GM12878 (cell line): ENCODE results near the gene GTSE1. TPM values are rescaled to one million over a fixed set of nuclear protein-coding genes. Genes with fewer than 3 reads are reported as not detected.
A peak's percentile ranks its signal among the peaks of the same experiment; 100 is the strongest.

ENCODE experiments used
- ATAC-seq: fragments of 200-7000 bp; cut with Tn5 transposase; 3 replicates; pipeline ENCODE4 v1.9.1; 2020; ENCODE audit warnings: mild to moderate bottlenecking, moderate library complexity
- BruUV-seq: library from RNA; stranded (reverse); fragments of 400-500 nt; replicated peaks from 2 replicates; lab custom pipeline; 2021; lab: Mats Ljungman, UMichigan
- CTCF ChIA-PET: fragments of 300-600 bp; sonication (Branson Sonifier 250); formaldehyde crosslinking; extraction: SDS; loops from one replicate; lab custom pipeline; 2021; ENCODE audit warnings: inconsistent platforms; lab: Yijun Ruan, JAX
- POLR2A ChIA-PET: fragments of 350-600 bp; formaldehyde crosslinking; extraction: SDS; loops from one replicate; lab custom pipeline; 2021; ENCODE audit warnings: inconsistent platforms; lab: Charles Lee
- RAD21 ChIA-PET: fragments of 300-600 bp; sonication (Branson Sonifier 250); formaldehyde crosslinking; loops from one replicate; lab custom pipeline; 2023; ENCODE audit warnings: antibody characterized with exemption; ENCODE audit not compliant: unreplicated experiment; lab: Charles Lee
- SMC1A ChIA-PET: fragments of 300-600 bp; sonication (Branson Sonifier 250); formaldehyde crosslinking; loops from one replicate; lab custom pipeline; 2023; ENCODE audit not compliant: unreplicated experiment, uncharacterized antibody; lab: Charles Lee
- DNase-seq: peaks from one replicate; pipeline ENCODE4 v3.0.0-alpha.2; 2011; ENCODE audit warnings: low read depth, low spot score
- FAIRE-seq: peaks from 3 replicates; lab custom pipeline; 2011; peaks lifted over from hg19 to GRCh38; lab: Jason Lieb, UNC
- H2AFZ ChIP-seq: 2 replicates; pipeline ENCODE4 v1.6.0; 2011; ENCODE audit warnings: low read depth, low read length, control low read depth; ENCODE audit not compliant: control insufficient read depth
- H3K27ac ChIP-seq: 2 replicates; pipeline ENCODE4 v1.5.1; 2011; ENCODE audit warnings: control low read depth; ENCODE audit not compliant: control insufficient read depth, insufficient read depth
- H3K27me3 ChIP-seq, 2 experiments: replicated peaks in 1 of 2; 2 replicates each; pipeline versions ENCODE4 v1.6.0 to v1.6.1; 2011; ENCODE audit warnings: low read length in 1 of 2; ENCODE audit not compliant: control insufficient read depth in 2 of 2, insufficient read depth in 2 of 2
- H3K36me3 ChIP-seq, 2 experiments: 2 replicates each; pipeline ENCODE4 v1.5.1; 2011; ENCODE audit warnings: low read length in 1 of 2; ENCODE audit not compliant: control insufficient read depth in 2 of 2, insufficient read depth in 2 of 2
- H3K4me1 ChIP-seq: 2 replicates; pipeline ENCODE4 v1.6.1; 2011; ENCODE audit warnings: mild to moderate bottlenecking, low read length, moderate library complexity, mixed read lengths; ENCODE audit not compliant: control insufficient read depth, insufficient read depth
- H3K4me2 ChIP-seq: 2 replicates; pipeline ENCODE4 v1.6.0; 2011; ENCODE audit warnings: control low read depth; ENCODE audit not compliant: control insufficient read depth, insufficient read depth
- H3K4me3 ChIP-seq: fragments of 200-600 bp; sonication (generic); 2 replicates; pipeline ENCODE4 v1.5.1; 2016
- H3K79me2 ChIP-seq: 2 replicates; pipeline ENCODE4 v1.6.0; 2011; ENCODE audit warnings: low read length; ENCODE audit not compliant: control insufficient read depth, insufficient read depth
- H3K9ac ChIP-seq: 2 replicates; pipeline ENCODE4 v1.8.0; 2011; ENCODE audit warnings: low read length, control low read depth, mixed read lengths; ENCODE audit not compliant: control insufficient read depth, insufficient read depth
- H3K9me3 ChIP-seq: replicated peaks from 3 replicates; pipeline ENCODE4 v1.5.1; 2011; ENCODE audit warnings: mild to moderate bottlenecking, low read length; ENCODE audit not compliant: control insufficient read depth, insufficient read depth
- H4K20me1 ChIP-seq: 2 replicates; pipeline ENCODE4 v1.6.0; 2011; ENCODE audit not compliant: control insufficient read depth, insufficient read depth
- ATF7 ChIP-seq: fragments of 450-650 bp; IDR thresholded peaks from 2 replicates; pipeline ENCODE4 v1.6.1; 2016; ENCODE audit warnings: low read depth, mild to moderate bottlenecking
- MEF2B ChIP-seq: fragments of 450-650 bp; IDR thresholded peaks from 2 replicates; pipeline ENCODE4 v1.6.1; 2018; ENCODE audit warnings: mild to moderate bottlenecking, moderate library complexity; ENCODE audit not compliant: partially characterized antibody, poor library complexity, severe bottlenecking
- MYB ChIP-seq: fragments of 150-350 bp; IDR thresholded peaks from 2 replicates; pipeline ENCODE4 v1.6.1; 2014; ENCODE audit warnings: mild to moderate bottlenecking, low read depth, low read length, borderline replicate concordance
- NFIC ChIP-seq: IDR thresholded peaks from 2 replicates; pipeline ENCODE4 v1.6.1; 2012; ENCODE audit warnings: low read depth, mild to moderate bottlenecking, inconsistent platforms, low read length, moderate library complexity
- NKRF ChIP-seq: fragments of 450-650 bp; conservative IDR thresholded peaks from 2 replicates; pipeline ENCODE4 v1.6.1; 2017; ENCODE audit warnings: mild to moderate bottlenecking, moderate library complexity
- USF1 ChIP-seq: IDR thresholded peaks from 2 replicates; pipeline ENCODE4 v1.6.1; 2011; ENCODE audit warnings: borderline replicate concordance, low read depth, mild to moderate bottlenecking, moderate library complexity, mixed read lengths, low read length; ENCODE audit not compliant: insufficient read depth; ENCODE audit errors: extremely low read length
- YY1 ChIP-seq: IDR thresholded peaks from 2 replicates; pipeline ENCODE4 v1.6.1; 2011; ENCODE audit warnings: low read depth, mild to moderate bottlenecking, low read length
- ZBED1 ChIP-seq: IDR thresholded peaks from 2 replicates; pipeline ENCODE4 v1.6.1; 2016; ENCODE audit warnings: borderline replicate concordance
- ZNF622 ChIP-seq: fragments of 450-650 bp; IDR thresholded peaks from 2 replicates; pipeline ENCODE4 v1.6.1; 2017; ENCODE audit warnings: mild to moderate bottlenecking, inconsistent platforms
- ZSCAN29 ChIP-seq: fragments of 450-650 bp; IDR thresholded peaks from 2 replicates; pipeline ENCODE4 v1.6.1; 2017; ENCODE audit warnings: mild to moderate bottlenecking, moderate library complexity
- WGBS: methylation state at CpG from one replicate; pipeline ENCODE4 v1.1.6; 2016; ENCODE audit warnings: low lambda C conversion rate; ENCODE audit not compliant: insufficient replicate concordance, insufficient coverage; ENCODE audit errors: missing lambda C conversion rate; 5-methylcytosine and 5-hydroxymethylcytosine counted together
- in situ Hi-C: fragments of 300-500 bp; cut with MboI; formaldehyde crosslinking; loops from 9 replicates; pipeline ENCODE4 v1.14.3; 2018; ENCODE audit warnings: mixed read lengths
- intact Hi-C: fragments of 100-400 bp; cut with micrococcal nuclease; formaldehyde crosslinking; loops from one replicate; pipeline ENCODE4 v1.14.2; 2022; ENCODE audit not compliant: unreplicated experiment
- polyA plus RNA-seq, 11 experiments: library from polyadenylated mRNA; depleted of rRNA in 4 of 11; unstranded in 6 of 11; stranded (reverse) in 5 of 11; fragments of >200 nt; fragmentation: Nextera tagmentation in 4 of 11; fragmentation: Illumina TruSeq in 1 of 11; extraction: Ambion mirVana in 4 of 11; extraction: Trizol in 1 of 11; gene quantifications; 1 replicate in 1 of 11; 2 replicates in 10 of 11; pipeline versions ENCODE4 v1.2.1 to v1.2.3, GENCODE V29; 2011 to 2016; ENCODE audit warnings: inconsistent platforms in 2 of 11, missing spikeins in 2 of 11, low read depth in 1 of 11
- total RNA-seq, 4 experiments: library from RNA; depleted of rRNA in 3 of 4; stranded (reverse); fragments of >200 nt in 3 of 4; fragmentation: Illumina TruSeq in 1 of 4; extraction: Trizol in 1 of 4; gene quantifications; 2 replicates each; pipeline versions ENCODE4 v1.2.1 to v1.2.3, GENCODE V29; 2013 to 2021
- TF ChIP-seq, protein P1 (sequence below): fragments of 450-650 bp; IDR thresholded peaks from 2 replicates; pipeline ENCODE4 v1.6.1; 2017; ENCODE audit warnings: mild to moderate bottlenecking, low read depth, inconsistent platforms; ENCODE audit not compliant: poor library complexity, severe bottlenecking
- TF ChIP-seq, protein P2 (sequence below): IDR thresholded peaks from 2 replicates; pipeline ENCODE4 v1.6.1; 2012; ENCODE audit warnings: low read depth, low read length, improper control_type of control experiment
- TF ChIP-seq, protein P3 (sequence below): fragments of 450-650 bp; IDR thresholded peaks from 2 replicates; pipeline ENCODE4 v1.6.1; 2017; ENCODE audit warnings: mild to moderate bottlenecking

Gene GTSE1
- total and polyA plus RNA-seq, 10 of the 15 experiments (the other 5 are each of a cell fraction or from before 2014, with no cell fraction given) = 6.6 to 46.2 (median 32.3) TPM

DNA sequence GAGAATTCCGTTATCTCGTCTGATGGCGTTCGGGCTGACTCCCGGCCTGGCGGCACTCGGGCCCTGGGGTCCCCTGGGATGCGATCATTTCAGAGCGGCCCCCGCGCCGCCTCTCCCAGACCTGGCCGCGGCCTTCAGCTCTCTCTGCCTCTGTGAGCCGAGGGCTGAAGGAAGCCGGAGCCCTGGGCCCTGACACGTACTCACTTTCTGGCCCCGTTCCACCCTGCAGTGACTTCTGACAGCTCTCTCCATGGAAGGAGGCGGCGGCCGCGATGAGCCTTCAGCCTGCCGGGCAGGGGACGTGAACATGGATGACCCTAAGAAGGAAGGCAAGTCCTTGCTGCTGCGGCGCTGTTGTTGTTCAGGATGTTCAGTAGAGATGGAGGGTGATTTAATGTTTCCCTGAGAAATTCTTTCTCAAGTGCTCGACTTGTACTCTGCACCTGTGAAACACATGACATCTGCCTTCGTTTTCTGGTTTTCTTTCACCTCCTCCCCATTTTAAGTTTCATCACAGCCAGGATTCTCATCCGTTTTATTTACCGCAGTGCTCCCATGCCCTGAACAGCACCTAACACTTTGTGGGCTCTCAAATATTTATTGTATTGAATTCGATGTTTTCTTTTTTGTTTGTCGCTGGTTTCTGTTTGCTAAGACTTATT is 612 bp downstream of the GTSE1 start:
- H3K27me3 ChIP-seq = no peaks in the 10 kb centered on the region
- FAIRE-seq (no peak), ATAC-seq (peak; percentile 20), DNase-seq (no peak)
- peaks cover 8 to 16% of the 10 kb centered on the region in 2 experiments for H3K36me3 ChIP-seq
- no peaks in the 10 kb centered on the region for H4K20me1 ChIP-seq
- ChIA-PET CTCF (interaction anchor here (1.0 to 1.4 kb wide), 3 partner anchors 14 to 291 kb away, joined by 3 to 5 read pairs (median 4); no protein-coding TSS in a partner anchor), RAD21 (interaction anchor here (0.6 to 1.5 kb wide), 2 partner anchors 47 to 291 kb away, joined by 4 to 7 read pairs; partner anchors contain the start of gene CDPF1), SMC1A (interaction anchor here (1.7 to 1.8 kb wide), 2 partner anchors 17 to 39 kb away, joined by 5 to 7 read pairs; partner anchors contain the start of gene TRMU), POLR2A (interaction anchor here (2.3 kb wide), 1 partner anchor 47 kb away, joined by 9 read pairs; the partner anchor contains the start of gene CDPF1)
- under 1% methylated on average over 32 of the region's 32 CpGs for WGBS
- H3K4me3 ChIP-seq = peak overlapping the region; percentile 100
- intact Hi-C loops = loop anchor here (2.0 to 5.0 kb wide), 3 partner anchors 38 to 175 kb away; partner anchors contain the start of genes CDPF1 and TRMU
- in situ Hi-C loops = no loop called here
- H3K9me3 ChIP-seq = no peaks in the 10 kb centered on the region
- H3K4me1 ChIP-seq = peaks cover 32% of the 10 kb centered on the region
- peak overlapping the region; percentile 74 for H2AFZ ChIP-seq
- H3K9ac ChIP-seq = peak overlapping the region; percentile 95
- peaks cover 34% of the 10 kb centered on the region for H3K79me2 ChIP-seq
- H3K27ac ChIP-seq = peak overlapping the region; percentile 68
- H3K4me2 ChIP-seq = peak overlapping the region; percentile 100
- TSS peak; percentile 77 for BruUV-seq
- TF ChIP-seq USF1 (no peak), NFIC (0 out of 2 replicates have a peak, but pooled peaks have one; percentile 0), MEF2B (peak; percentile 28), ZNF622 (no peak), ZBED1 (no peak), MYB (no peak), NKRF (no peak), ATF7 (no peak), ZSCAN29 (peak; percentile 76; the same call in 1 of the 2 replicates), YY1 (no peak)
- TF ChIP-seq, protein P1, sequence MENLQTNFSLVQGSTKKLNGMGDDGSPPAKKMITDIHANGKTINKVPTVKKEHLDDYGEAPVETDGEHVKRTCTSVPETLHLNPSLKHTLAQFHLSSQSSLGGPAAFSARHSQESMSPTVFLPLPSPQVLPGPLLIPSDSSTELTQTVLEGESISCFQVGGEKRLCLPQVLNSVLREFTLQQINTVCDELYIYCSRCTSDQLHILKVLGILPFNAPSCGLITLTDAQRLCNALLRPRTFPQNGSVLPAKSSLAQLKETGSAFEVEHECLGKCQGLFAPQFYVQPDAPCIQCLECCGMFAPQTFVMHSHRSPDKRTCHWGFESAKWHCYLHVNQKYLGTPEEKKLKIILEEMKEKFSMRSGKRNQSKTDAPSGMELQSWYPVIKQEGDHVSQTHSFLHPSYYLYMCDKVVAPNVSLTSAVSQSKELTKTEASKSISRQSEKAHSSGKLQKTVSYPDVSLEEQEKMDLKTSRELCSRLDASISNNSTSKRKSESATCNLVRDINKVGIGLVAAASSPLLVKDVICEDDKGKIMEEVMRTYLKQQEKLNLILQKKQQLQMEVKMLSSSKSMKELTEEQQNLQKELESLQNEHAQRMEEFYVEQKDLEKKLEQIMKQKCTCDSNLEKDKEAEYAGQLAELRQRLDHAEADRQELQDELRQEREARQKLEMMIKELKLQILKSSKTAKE = no peak
- TF ChIP-seq, protein P2, sequence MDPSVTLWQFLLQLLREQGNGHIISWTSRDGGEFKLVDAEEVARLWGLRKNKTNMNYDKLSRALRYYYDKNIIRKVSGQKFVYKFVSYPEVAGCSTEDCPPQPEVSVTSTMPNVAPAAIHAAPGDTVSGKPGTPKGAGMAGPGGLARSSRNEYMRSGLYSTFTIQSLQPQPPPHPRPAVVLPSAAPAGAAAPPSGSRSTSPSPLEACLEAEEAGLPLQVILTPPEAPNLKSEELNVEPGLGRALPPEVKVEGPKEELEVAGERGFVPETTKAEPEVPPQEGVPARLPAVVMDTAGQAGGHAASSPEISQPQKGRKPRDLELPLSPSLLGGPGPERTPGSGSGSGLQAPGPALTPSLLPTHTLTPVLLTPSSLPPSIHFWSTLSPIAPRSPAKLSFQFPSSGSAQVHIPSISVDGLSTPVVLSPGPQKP = no peak
- TF ChIP-seq, protein P3, sequence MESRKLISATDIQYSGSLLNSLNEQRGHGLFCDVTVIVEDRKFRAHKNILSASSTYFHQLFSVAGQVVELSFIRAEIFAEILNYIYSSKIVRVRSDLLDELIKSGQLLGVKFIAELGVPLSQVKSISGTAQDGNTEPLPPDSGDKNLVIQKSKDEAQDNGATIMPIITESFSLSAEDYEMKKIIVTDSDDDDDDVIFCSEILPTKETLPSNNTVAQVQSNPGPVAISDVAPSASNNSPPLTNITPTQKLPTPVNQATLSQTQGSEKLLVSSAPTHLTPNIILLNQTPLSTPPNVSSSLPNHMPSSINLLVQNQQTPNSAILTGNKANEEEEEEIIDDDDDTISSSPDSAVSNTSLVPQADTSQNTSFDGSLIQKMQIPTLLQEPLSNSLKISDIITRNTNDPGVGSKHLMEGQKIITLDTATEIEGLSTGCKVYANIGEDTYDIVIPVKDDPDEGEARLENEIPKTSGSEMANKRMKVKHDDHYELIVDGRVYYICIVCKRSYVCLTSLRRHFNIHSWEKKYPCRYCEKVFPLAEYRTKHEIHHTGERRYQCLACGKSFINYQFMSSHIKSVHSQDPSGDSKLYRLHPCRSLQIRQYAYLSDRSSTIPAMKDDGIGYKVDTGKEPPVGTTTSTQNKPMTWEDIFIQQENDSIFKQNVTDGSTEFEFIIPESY = no peak
